NCI-H1105 (cell line): Measurements from ENCODE around the gene KIAA1671.
"Not testable (repeated sequence)": the region's sequence is repeated elsewhere in the genome, so short reads cannot be mapped to it uniquely, and the experiment has no call there.

ENCODE experiments used
- DNase-seq: peaks from one replicate; lab custom pipeline; 2025; lab: John Stamatoyannopoulos, UW

The KIAA1671 gene

DNA sequence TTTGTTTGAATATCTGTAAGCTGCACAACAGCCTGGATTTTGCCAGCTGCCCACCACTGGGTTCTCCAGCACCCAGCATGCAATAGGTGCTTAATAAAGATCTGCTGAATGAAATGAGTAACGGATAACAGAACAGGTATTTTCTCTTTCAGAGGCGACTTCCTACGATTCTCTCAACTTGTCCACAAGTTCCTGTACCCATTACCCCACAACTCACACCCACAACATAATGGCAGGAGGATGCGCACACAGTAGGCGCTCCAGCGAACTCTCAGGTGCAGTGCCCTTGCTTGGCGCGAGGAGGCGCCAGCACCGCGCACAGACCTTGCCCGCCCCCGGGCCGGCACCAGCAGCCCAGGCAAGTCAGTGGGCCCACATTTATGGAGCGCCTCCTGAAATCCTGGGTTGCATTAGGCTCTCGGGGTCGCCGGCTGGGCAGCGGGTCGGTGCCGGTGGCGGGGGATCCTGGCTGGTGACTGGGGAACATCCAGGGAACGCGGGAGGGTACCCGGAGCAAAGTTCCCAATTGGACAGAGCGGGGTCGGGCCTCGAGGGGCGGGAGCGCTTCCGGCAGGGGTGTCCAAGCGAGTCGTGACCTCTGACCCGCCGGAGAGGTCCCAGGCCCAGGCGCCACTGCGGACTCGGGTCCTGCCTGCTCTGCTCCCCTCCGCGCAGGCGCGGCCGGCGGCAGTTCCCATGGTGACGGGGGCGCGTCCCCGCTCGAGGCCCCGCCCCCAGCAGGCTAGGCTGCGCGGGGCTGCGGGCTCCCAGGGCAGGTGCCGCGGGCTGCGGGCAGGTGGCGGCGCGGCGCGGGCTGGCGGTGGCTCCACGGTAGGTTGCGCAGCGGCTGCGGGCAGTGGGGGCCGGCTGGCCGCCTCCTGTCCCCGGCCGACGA, at the start of gene KIAA1671:
Gene KIAA1671, plus strand, starts transcription at position 775 of the 895 bp plus-strand sequence. CDS start 75,284 bp downstream, outside the sequence.
- peak; percentile 79 for DNase-seq

- no peak for DNase-seq
These were observed 46.6 kb upstream of the KIAA1671 start for GRCh38 chr22:24905909-24906308.

- not testable (repeated sequence) for DNase-seq
These were observed 45.4 kb upstream of the KIAA1671 start for GRCh38 chr22:24907101-24907500.

DNA sequence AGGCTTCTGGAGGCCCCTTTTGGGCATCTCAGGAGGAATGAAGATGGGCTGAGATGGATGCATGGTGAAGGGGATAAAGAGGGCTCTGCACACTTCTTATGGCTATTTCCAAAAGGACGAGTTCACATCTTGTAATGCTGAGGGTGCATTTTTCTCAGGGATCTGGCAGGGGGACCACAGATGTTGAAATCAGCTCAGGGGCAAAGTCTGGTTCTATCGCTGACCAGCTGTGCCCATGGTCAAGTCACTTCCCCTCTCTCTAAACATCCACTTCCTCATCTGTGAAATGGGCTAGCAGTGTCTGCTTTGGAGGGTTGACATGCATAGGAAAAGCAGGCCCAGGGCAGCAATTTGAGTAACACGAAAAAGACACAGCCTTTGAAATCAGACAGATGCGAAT, 32.5 kb upstream of the KIAA1671 start:
- no peak for DNase-seq

- no peak for DNase-seq
These were observed 26.7 kb upstream of the KIAA1671 start for GRCh38 chr22:24925586-24926427.

GRCh38 chr22:24926428-24926725, 26.1 kb upstream of the KIAA1671 start:
- DNase-seq = no peak

DNA sequence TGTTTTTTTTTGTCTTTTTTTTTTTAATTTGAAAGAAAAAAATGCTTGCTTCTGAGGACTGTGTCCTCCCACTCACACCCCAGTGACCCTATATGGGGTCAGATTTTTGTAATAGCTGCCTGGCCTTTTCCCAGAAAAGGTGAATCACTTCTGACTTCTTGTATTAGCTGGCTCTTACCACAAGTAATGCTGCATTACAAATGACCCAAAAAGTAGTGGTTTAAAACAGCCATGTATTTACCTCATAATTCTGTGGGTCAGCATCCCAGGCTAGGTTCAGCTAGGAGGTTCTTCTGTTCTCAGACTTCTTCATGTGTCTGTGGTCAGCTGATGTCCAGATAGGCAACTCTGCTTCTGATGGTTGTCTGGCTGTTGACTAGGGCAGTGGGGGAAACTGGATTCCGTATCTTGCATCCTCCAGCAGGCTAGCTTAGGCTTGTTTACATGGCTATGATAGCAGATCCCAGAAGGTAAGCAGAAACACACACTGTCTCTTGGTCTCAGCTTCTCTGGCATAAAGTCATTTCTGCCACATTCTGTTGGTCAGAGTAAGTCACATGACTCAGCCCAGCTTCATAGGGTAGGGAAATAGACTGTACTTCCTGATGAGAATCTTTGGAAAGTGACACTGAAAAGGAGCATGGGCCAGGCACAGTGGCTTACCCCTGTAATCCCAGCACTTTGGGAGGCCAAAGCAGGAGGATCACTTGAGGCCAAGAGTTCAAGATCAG, 25.5 kb upstream of the KIAA1671 start:
- no peak for DNase-seq

GRCh38 chr22:24928322-24928721, 24.2 kb upstream of the KIAA1671 start:
- no peak for DNase-seq

- no peak for DNase-seq
These were observed 21.8 kb upstream of the KIAA1671 start for GRCh38 chr22:24930678-24931077.

DNA sequence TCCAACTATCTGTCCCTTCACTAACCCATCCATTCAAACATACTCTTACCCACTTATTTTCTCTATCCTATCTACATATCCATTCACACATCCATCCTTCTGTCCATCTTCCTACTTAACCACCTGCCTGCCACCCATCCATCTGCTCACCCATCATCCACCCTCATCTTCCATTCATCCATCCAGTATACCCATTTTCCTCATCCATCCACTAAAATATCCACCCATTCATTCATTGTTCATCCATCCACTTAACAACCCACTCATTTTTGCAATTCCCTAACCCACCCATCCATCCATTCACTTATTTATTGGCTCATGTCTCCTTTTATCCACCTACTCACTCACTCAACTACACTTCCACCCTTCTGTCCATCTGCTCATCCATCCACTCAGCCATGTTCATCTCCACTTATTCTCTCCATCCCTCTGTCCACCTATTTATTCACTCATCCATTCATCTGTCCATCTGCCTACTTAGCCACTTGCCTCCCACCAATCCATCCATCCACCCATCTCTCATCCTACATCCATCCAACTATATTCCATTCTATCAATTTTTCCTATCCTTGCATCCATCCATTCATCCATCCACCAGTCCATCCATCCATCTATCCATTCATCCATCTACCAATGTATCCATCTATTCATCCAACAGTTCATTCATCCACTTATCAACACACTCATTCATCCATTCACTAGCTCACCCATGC, 16.6 kb upstream of the KIAA1671 start:
- no peak for DNase-seq

DNA sequence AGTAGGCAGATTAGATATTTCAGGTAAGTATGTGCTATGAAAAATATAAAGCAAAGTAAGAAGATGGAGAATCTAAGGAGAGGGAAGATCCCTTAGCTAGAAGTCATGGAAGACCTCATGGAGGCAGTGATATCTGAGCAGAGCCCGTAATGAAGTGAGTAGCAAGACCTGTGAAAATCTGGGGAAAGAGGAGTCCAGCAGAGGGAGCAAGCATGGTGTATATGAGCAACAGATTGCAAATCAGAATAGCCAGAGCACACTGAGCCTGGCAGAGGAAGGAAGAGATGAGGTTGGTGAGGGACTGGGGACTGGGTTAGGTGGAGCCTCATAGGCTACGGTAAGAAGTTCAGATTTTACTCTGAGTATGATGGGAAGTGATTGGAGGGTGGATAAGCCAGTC, 15.4 kb upstream of the KIAA1671 start:
- no peak for DNase-seq

- peak; percentile 25 for DNase-seq
These were observed 13.7 kb upstream of the KIAA1671 start for GRCh38 chr22:24938741-24939341.

DNA sequence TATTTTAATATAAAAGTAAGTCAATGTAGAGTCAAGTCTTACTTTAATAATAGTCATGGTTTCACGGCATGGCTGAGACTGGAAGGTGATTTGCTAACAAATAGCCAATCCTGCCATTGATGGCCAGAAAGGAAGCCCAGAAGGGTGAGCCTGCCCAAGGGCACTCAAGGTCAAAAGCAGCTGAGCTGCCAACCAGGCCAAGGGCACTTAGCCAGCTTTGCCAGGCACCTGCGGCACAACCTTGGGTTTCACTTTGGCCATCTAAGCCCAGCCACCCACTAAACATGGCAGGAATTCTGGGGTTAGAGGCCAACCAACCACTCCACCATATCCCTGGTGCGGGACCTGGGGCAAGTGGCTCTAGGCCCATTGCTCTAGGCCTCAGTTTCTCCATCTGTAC, 10.2 kb upstream of the KIAA1671 start:
- no peak for DNase-seq

GRCh38 chr22:24944217-24944937, 8.1 kb upstream of the KIAA1671 start:
- no peak for DNase-seq

DNA sequence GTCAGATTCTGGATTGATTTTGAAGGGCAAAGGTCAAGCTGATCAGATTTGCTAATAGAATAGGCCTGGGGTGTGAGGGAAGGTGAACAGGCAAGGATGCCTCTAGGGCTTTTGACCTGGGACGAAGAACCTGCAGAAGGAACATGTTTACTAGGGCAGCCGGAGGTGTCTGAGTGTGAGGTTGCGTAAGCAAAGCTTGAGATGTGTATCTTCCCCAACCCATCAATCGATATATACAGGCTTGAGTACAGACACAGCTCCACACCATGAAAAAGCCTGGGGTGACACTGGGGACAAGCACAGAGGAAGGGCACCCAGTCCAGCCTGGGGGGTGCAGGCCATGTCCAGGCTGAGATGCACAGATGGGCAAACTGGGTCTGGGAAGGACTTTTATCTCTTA, 7.1 kb upstream of the KIAA1671 start:
- no peak for DNase-seq

DNA sequence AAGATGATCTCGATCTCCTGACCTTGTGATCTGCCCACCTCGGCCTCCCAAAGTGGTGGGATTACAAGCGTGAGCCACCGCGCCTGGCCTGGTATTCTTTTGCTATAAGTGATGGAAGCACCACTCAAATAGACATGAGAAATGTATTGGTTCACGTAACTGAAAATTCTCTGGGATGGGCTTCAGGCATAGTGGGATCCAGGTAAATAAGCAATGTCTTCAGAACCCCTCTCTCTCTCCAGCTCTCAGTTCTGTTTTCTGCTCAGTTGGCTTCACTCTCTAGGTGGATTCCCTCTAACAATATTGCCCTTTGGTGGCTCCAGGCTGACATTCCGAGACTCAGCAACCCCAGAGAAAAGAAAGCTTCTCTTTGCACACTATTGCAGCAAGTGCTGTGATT, 5.1 kb upstream of the KIAA1671 start:
- no peak for DNase-seq

DNA sequence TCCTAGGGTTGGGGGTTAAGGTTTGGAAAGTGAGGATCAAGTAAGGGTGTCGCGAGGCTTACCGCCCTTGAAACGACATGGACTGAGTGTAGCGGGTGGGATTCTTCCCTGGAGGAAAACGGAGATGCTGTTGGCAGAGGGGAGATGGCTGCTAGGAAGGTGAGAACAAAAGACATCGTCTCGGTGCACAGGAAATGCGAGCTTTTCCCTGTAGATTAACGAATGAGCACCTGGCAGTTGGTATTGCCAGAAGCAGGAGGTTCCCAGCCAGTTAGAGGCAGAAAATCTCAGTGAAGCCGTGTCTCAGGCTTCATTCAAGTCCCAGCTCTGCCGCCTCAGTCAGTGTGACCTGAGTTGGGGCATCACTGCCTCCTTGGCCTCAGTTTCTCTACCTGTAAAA, 4.6 kb upstream of the KIAA1671 start:
- DNase-seq = no peak

DNA sequence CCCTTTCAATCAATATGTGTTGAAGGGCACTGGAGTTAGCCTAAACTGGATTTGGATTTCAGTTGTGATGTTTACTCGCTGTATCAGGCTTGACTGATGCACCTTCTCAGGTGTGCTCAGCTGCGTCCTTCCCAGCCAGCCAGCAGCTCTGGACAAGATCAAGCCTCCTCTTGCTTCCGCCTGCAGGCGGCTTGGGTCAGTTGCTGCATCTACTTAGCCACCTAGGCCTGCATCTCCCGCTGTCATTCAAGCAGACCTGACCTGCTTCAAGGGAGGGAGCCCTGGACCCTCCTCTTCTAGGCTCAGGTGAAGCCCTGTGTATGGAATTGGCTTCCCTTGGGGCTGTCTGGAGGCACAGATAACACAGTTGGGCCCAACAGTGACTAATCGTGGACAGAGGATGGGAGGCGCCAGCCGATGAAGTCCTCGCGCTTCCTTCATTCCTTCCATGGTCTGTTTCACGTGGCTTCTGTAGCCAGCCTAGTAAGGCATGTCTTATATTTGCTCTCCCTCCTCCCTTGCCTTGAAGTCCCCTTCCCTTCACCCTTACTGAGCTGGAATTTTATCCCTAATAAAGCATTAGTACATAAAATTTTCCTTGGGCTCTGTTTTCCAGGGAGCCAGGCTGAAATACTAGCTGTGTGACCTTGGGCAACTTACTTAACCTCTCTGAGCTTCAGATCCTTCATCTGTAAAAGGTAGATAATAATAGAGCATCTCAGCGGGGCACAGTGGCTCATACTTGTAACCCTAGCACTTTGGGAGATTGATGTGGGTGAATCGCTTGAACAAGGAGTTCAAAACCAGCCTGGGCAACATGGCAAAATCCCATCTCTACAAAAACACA, 3.9 kb upstream of the KIAA1671 start:
- no peak for DNase-seq

DNA sequence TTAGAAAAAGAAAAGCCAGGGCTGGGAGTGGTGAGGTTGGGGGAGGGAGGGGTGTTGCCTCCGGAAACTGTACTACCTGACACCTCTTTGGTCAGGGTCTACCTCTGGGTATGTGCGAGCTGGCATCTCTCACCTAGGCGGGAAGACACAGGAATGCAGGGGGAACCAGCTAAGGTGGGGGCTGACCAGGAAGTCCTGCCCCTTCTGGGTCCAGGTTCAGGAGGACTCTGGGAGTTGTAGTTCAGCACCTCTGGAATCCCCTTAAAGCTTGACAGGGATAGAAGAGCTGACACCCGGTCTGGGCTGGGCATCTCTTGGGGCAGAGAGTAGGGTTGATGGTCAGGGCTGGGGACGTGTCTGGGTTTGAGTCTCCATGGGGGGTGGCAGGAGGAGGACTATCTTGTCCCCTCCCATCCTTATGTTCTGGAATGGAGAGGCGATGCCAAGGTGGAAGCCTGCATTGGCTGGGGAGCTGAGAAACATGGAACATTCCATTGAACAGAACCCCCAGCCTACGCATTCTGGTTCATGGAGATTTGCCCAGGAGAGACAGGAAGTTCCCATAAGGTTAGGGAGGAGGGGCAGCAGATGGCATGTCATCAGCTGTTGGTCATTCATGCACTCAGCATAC, 2.1 kb upstream of the KIAA1671 start:
- peak; percentile 27 for DNase-seq
